Measurements from ENCODE around the gene PRKCE.

Gene PRKCE

DNA sequence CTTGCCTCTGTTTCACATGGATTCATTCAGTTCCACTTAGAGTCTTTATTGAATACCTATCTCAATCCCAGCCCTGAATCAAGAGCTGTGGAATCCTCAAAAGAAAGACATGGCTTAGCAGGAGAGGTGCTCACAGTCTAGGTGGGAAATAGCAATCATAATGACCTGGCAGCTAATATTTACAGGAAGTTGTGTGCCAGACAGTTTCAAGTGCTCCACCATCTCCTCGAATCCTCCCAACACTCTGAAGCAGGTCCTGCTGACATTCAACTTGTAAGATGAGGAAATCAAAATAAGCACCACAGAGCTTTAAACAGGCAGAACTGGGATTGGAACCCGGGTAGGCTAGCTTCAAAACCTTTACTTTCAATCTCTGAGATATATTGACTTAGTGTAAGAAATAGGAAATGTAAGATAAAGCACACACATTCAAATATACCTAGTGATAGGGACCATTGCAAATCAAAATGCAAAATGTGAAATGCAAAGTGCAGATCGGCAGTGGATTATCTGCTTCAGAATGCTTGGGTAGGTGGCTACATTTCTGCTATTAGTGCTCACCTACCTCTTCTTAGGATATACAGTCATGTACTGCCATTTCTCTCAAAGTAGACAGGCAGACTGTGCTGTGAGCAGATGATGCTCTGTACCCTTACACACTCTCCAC, 182.0 kb downstream of the PRKCE start:
- TF ChIP-seq CTCF (IDR thresholded peaks at IDR 0.05; ENCODE audit: low read depth, low read length): no peak
- DNase-seq (ENCODE audit: extremely low read depth, low read depth): no peak

DNA sequence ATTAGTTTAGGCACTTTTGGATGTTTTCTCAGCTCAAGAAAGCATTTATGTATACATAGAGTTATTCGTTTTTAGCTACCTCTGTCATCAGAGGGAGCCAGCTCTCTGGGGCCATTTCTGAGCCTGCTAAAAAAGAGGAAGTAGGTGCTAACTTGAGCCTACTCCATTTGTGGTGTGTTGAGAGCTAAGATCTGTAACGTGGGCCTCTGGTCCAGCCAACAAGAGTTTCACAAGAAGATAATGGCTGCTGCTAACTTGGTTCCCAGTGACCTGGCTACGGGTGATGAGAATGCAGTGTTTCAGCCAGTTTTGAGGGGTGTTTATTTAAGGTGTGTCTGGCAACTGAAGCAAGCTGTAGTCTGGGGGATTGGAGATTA, 182.5 kb downstream of the PRKCE start:
- TF ChIP-seq CTCF (IDR thresholded peaks at IDR 0.05; ENCODE audit: low read depth, low read length): no peak
- no peak for DNase-seq (ENCODE audit: extremely low read depth, low read depth)

- DNase-seq (ENCODE audit: extremely low read depth, low read depth): no peak
- TF ChIP-seq CTCF (IDR thresholded peaks at IDR 0.05; ENCODE audit: low read depth, low read length): no peak
Observed at GRCh38 chr2:45834372-45834771, 182.9 kb downstream of the PRKCE start.

GRCh38 chr2:45834858-45835257, 183.4 kb downstream of the PRKCE start:
- no peak for TF ChIP-seq CTCF (IDR thresholded peaks at IDR 0.05; ENCODE audit: low read depth, low read length)
- no peak for DNase-seq (ENCODE audit: extremely low read depth, low read depth)

DNA sequence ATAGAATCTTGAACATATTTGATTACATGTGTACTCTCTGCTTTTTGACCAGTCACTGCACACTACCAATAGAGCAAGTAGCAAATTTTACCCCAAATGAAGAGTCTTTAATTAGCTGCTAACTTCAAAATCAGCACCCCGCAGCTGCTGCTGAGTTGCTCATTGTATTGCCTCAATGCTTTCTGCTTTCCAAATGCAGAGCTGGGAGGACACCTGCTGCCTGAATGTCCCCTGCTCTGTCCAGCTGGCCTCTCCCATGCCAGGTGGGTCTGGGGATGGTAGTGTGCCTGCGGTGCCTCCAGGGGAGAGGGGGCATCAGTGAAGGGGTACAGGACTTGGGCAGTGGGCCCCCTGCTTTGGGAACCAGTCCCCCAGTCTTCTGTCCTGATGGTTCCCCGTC, 184.8 kb downstream of the PRKCE start:
- no peak for DNase-seq (ENCODE audit: extremely low read depth, low read depth)
- no peak for TF ChIP-seq CTCF (IDR thresholded peaks at IDR 0.05; ENCODE audit: low read depth, low read length)

- TF ChIP-seq CTCF (IDR thresholded peaks at IDR 0.05; ENCODE audit: low read depth, low read length): no peak
- no peak for DNase-seq (ENCODE audit: extremely low read depth, low read depth)
Observed at GRCh38 chr2:45836740-45837139, 185.3 kb downstream of the PRKCE start.

DNA sequence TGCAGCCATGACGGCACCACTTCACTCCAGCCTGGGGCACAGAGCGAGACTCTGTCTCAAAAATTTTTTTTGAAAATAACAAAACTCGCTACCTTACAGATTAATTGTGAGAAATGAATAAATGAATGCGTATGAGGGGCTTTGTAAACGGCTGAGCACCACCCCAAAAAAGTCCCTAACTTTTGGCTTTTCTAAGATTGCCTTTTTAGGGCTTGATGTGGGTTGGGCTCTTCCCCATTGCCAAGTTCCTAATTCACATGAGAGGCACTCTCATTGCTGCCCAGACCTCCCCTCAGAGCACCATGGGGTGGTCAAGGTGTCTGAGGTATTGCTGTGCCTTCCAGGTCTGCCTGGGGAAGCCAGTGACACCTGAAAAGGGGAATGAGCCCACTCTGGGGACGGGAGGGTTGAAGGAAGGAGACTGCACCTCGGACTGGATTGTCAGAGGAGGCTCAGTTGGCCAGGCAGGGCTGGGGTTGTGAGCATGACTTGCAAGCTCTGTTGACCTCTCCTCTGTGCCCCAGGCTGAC, 186.4 kb downstream of the PRKCE start:
- no peak for TF ChIP-seq CTCF (IDR thresholded peaks at IDR 0.05; ENCODE audit: low read depth, low read length)
- no peak for DNase-seq (ENCODE audit: extremely low read depth, low read depth)

All from AG09319 (cell line).